Epithelial cell of proximal tubule (primary cell): ENCODE measurements around the gene RPL29. TPM values are rescaled to one million over a fixed set of nuclear protein-coding genes. Genes with fewer than 3 reads are reported as not detected.
"Not testable (repeated sequence)": the region's sequence is repeated elsewhere in the genome, so short reads cannot be mapped to it uniquely, and the experiment has no call there.

Experiments
- DNase-seq: peaks from one replicate; pipeline ENCODE4 v3.0.0-alpha.2; 2011; ENCODE audit warnings: low read depth
- H3K4me3 ChIP-seq: 2 replicates; pipeline ENCODE4 v1.5.1; 2011; ENCODE audit warnings: low read depth, mild to moderate bottlenecking, low read length
- total RNA-seq: library from RNA; depleted of rRNA; stranded (reverse); fragments of >200 nt; gene quantifications from 2 replicates; pipeline ENCODE4 v1.2.3, GENCODE V29; 2015
- TF ChIP-seq, protein P1 (sequence below): conservative IDR thresholded peaks from 2 replicates; pipeline ENCODE4 v1.5.1; 2012; ENCODE audit warnings: low read depth, mild to moderate bottlenecking, low read length

Gene RPL29
- total RNA-seq, 1 donor from 2014 or later: 1,795 TPM

DNA sequence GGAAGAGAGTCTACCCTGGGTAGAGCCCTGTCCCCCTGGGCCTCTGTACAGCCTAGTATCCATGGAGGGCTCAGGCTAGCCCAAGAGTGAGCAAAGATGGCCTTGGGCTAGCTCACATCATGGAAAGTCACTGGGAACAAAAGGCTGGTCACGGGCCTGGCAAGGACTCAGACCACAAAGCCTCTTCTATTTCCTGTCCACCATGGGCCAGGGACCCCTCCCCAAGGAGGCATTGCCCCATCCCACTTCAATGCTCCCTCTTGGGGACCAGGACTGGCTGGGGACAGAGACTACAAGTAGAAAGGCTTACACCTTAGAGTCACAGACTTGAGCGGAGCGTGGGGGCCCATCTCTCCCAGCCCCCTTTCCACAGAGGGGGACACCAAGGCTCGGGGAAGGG lies 43.7 kb upstream of the RPL29 start:
- DNase-seq: no peak
- no peak overlapping the region for H3K4me3 ChIP-seq
- TF ChIP-seq, protein P1, sequence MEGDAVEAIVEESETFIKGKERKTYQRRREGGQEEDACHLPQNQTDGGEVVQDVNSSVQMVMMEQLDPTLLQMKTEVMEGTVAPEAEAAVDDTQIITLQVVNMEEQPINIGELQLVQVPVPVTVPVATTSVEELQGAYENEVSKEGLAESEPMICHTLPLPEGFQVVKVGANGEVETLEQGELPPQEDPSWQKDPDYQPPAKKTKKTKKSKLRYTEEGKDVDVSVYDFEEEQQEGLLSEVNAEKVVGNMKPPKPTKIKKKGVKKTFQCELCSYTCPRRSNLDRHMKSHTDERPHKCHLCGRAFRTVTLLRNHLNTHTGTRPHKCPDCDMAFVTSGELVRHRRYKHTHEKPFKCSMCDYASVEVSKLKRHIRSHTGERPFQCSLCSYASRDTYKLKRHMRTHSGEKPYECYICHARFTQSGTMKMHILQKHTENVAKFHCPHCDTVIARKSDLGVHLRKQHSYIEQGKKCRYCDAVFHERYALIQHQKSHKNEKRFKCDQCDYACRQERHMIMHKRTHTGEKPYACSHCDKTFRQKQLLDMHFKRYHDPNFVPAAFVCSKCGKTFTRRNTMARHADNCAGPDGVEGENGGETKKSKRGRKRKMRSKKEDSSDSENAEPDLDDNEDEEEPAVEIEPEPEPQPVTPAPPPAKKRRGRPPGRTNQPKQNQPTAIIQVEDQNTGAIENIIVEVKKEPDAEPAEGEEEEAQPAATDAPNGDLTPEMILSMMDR: no peak

GRCh38 chr3:52038227-52038626 lies 42.5 kb upstream of the RPL29 start:
- H3K4me3 ChIP-seq: no peak overlapping the region
- DNase-seq: no peak
- TF ChIP-seq, protein P1: no peak

DNA sequence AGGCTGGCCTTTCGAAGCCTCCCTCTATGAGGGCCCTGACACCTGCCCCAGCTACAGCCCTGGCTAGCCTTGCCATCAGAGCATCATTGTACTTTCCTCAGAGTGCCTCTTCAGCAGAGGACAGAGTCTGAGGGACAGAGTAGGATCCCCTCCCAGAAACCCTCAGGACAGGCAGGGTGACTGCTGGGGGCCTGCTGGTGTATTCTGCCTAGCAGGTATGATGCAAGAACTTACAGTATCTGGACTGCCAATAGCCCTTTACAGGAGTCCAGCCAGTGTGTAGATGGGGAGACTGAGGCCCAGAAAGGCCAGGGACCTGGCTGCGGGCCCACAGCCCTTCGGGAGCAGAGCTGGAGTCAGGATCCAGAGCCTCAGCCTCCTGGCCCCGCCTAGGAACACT lies 41.6 kb upstream of the RPL29 start:
- no peak overlapping the region for H3K4me3 ChIP-seq
- DNase-seq: no peak
- TF ChIP-seq, protein P1: no peak

- TF ChIP-seq, protein P1: peak; percentile 12
- no peak overlapping the region for H3K4me3 ChIP-seq
- no peak for DNase-seq
Measured at GRCh38 chr3:52036829-52037228, 41.1 kb upstream of the RPL29 start.

DNA sequence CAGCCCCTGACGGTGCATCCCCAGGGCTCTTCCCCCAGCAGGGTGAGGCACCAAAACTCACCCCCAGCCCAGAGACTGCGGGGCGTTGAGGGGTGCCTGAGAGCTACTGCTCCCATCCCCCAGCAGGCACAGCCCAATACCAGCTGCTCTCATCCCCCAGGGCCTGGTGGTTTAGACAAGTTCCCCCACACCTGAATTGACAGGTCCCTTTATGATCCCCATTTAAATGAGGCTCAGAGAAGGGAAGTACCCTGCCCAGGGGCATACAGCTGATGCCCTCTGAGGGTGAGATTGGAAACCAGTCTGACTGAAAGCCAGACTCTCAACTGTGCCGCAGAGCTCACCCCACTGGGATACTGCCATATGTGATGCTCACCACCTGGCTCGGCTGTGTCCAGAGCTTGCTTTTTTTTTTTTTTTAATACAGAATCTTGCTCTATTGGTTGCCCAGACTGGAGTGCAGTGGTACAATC lies 40.6 kb upstream of the RPL29 start:
- H3K4me3 ChIP-seq: no peak overlapping the region
- no peak for DNase-seq
- TF ChIP-seq, protein P1: no peak

DNA sequence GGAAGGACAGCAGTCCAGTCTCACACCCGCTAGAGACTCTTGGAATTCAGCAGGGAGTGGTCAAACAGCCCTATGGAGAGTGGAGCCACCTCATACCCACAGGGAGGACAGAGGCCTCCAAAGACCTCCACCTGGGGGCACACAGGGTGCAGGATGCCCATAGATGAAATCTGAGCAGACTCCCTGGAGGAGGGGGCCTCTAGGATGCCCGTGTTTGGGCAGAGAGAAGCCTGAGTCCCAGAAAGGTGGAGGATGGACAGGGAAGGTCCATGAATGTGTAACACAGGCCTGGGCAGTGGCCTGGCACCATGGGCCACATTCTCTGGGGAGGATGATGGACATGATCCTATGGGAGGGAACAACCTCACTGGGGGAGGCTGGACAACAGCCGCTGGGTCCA lies 39.0 kb upstream of the RPL29 start:
- H3K4me3 ChIP-seq: no peak overlapping the region
- DNase-seq: no peak
- TF ChIP-seq, protein P1: no peak

GRCh38 chr3:52034212-52034611 lies 38.5 kb upstream of the RPL29 start:
- no peak overlapping the region for H3K4me3 ChIP-seq
- DNase-seq: no peak
- TF ChIP-seq, protein P1: no peak

- DNase-seq, H3K4me3 ChIP-seq: not testable (repeated sequence)
Measured at GRCh38 chr3:52033748-52034147, 38.1 kb upstream of the RPL29 start.
